ENCODE measurements around the gene PUM1. TPM values are rescaled to one million over a fixed set of nuclear protein-coding genes. Genes with fewer than 3 reads are reported as not detected.

The PUM1 gene
- total RNA-seq, 2 donors from 2014 or later, result 30.9 to 32.3 TPM

DNA sequence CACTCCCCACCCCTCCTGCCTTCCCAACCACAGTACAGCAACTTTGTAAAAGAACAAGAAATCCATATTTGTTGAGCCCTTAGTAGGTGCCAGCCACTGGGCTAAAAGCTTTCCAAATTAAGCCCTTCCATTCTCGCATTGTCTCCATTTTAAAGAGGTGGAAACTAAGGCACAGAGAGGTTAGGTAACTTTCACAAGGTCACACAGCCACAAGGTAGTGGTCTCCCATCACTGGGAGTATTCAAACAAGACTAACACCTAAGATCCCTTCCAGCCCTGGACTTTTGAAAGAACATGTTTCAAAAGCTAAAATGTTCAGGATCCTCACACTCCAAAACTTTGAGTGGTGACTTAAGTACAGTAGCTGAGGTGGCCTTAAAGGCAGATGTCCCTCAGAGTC, 160.1 kb downstream of the PUM1 start:
- Histone ChIP-seq H3K27ac (no peak overlapping the region), H3K36me3 (replicated peaks in 1 of 2; ENCODE audit: insufficient read depth in 1 of 2, low read depth in 2 of 2) (no peaks in the 10 kb centered on the region)

DNA sequence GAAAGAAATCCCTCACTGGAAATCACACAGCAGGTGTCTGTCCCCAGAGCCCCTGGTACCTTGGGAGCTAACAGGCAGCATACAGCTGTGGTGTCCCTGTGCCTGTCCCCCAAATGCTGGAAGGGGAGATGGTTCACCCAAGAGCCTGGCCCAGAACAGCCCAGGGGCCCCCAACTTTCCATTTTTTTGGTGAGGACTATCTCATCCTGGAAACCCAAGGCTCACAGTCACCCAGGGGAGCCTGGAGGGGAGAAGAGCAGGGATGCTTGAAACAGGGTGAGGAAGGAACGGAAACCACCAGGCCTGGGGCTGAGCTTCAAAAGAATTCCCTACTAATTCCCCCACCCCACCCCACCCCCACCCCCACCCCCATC, 160.6 kb downstream of the PUM1 start:
- H3K4me1 ChIP-seq, result peaks cover 27% of the 10 kb centered on the region
- no peak overlapping the region for H3K27ac ChIP-seq
- no peak for DNase-seq
- H3K36me3 ChIP-seq (replicated peaks in 1 of 2; ENCODE audit: insufficient read depth in 1 of 2, low read depth in 2 of 2), result no peaks in the 10 kb centered on the region
- no peak for ATAC-seq
- TF ChIP-seq, protein P1, sequence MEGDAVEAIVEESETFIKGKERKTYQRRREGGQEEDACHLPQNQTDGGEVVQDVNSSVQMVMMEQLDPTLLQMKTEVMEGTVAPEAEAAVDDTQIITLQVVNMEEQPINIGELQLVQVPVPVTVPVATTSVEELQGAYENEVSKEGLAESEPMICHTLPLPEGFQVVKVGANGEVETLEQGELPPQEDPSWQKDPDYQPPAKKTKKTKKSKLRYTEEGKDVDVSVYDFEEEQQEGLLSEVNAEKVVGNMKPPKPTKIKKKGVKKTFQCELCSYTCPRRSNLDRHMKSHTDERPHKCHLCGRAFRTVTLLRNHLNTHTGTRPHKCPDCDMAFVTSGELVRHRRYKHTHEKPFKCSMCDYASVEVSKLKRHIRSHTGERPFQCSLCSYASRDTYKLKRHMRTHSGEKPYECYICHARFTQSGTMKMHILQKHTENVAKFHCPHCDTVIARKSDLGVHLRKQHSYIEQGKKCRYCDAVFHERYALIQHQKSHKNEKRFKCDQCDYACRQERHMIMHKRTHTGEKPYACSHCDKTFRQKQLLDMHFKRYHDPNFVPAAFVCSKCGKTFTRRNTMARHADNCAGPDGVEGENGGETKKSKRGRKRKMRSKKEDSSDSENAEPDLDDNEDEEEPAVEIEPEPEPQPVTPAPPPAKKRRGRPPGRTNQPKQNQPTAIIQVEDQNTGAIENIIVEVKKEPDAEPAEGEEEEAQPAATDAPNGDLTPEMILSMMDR (IDR thresholded peaks at IDR 0.05), result no peak
- TF ChIP-seq POLR2A (IDR thresholded peaks at IDR 0.05), result no peak
- intact Hi-C loops (cut with DNase I), result loop anchor here (2.0 kb wide), 1 partner anchor 104 kb away; no protein-coding TSS in a partner anchor
- no peaks in the 10 kb centered on the region for H3K9me3 ChIP-seq
- no peaks in the 10 kb centered on the region for H3K27me3 ChIP-seq
- WGBS, 2 donors, result 91 to 93% methylated on average over 1 of the region's 1 CpG
- no peak overlapping the region for H3K4me3 ChIP-seq

More for the DNA sequence above, 160.1 kb downstream of the PUM1 start:
- WGBS, 2 donors, result 64 to 79% methylated on average over 1 of the region's 1 CpG
- intact Hi-C loops (cut with DNase I), result loop anchor here (2.0 kb wide), 1 partner anchor 105 kb away; no protein-coding TSS in a partner anchor
- H3K4me1 ChIP-seq, result peaks cover 27% of the 10 kb centered on the region
- no peak for ATAC-seq
- H3K4me3 ChIP-seq, result no peak overlapping the region
- no peaks in the 10 kb centered on the region for H3K9me3 ChIP-seq
- TF ChIP-seq, protein P1 (IDR thresholded peaks at IDR 0.05), result no peak
- no peak for TF ChIP-seq POLR2A (IDR thresholded peaks at IDR 0.05)
- H3K27me3 ChIP-seq, result no peaks in the 10 kb centered on the region
- DNase-seq, result no peak

DNA sequence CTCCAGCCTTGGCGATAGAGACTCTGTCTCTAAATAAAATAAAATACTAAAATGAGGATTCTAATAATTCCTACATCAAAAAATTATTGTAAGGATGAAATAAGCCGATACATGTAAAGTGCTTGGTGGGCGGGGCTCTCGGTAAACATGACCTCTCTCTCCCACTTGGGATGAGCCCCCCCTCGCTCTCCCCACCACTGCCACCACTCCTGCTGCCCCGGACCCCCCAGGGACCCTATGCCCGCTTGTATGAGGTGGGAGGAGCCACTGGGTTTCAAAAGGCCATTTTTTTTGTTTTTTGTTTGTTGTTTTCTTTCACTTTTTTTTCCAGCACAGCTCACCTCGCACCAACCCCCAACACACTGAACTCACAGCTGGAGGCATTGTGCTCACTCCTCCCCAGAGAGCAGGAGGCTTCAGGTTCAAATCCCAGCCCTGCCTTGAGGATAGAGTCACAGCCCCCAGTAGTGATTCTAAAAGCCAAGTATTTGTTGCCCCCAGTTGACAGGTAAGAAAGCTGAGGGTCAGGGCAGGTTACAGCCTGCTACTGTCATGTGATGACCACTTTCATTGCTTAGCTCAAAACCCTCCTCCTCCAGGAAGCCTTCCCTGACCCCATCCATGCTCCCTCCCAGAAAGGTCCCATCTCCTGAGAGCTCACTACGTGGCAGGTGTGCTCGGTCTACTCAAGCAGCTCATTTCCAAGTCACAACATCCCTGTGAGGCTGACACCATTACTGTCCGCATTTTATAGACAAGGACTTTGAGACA, 161.1 kb downstream of the PUM1 start:
- TF ChIP-seq, protein P1 (IDR thresholded peaks at IDR 0.05), result no peak
- no peak for TF ChIP-seq POLR2A (IDR thresholded peaks at IDR 0.05)
- 68 to 71% methylated on average over 11 of the region's 11 CpGs for WGBS, 2 donors
- H3K36me3 ChIP-seq (replicated peaks in 1 of 2; ENCODE audit: insufficient read depth in 1 of 2, low read depth in 2 of 2), result no peaks in the 10 kb centered on the region
- no peaks in the 10 kb centered on the region for H3K27me3 ChIP-seq
- no peak overlapping the region for H3K27ac ChIP-seq
- H3K4me1 ChIP-seq, result peaks cover 25% of the 10 kb centered on the region
- intact Hi-C loops (cut with DNase I), result loop anchor here (2.0 kb wide), 1 partner anchor 104 kb away; no protein-coding TSS in a partner anchor
- no peak for ATAC-seq
- no peak for DNase-seq
- H3K9me3 ChIP-seq, result no peaks in the 10 kb centered on the region
- no peak overlapping the region for H3K4me3 ChIP-seq

DNA sequence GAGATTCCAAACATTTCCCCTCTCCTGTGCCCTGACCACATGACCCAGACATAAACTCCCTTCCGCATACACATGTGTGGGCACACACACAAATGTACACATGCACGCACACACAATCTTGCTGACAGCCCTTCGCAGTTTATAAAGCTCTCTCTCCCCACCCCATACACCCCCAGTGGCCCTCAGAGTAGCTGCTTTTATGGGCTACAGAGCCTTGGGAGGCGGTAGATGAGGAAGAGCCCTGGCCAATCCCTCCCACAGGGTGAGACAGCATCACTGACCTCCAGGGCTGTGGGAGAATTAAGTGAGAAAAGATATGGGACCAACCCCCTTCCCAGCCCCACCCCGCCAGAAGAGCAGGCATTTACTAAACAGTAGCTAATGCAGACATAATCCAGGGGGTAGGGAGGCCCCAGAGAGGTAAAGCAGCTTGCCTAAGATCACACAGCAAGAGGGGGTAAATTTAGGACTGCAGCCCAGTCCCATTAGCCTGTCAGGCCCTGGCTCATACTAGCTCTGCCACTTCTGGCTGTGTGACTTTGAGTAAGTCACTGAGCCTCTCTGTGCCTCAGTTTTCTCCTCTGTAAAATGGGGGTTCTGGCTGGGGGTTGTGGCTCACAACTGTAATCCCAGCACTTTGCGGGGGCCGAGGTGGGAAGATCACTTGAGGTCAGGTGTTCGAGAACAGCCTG, 162.0 kb downstream of the PUM1 start:
- Histone ChIP-seq H3K4me1 (peaks cover 19% of the 10 kb centered on the region), H3K36me3 (replicated peaks in 1 of 2; ENCODE audit: insufficient read depth in 1 of 2, low read depth in 2 of 2) (no peaks in the 10 kb centered on the region), H3K27ac (no peak overlapping the region), H3K4me3 (no peak overlapping the region), H3K27me3 (no peaks in the 10 kb centered on the region), H3K9me3 (no peaks in the 10 kb centered on the region)
- no peak for ATAC-seq
- DNase-seq, result no peak
- WGBS, 2 donors, result 79 to 80% methylated on average over 7 to 8 of the region's 8 CpGs
- intact Hi-C loops (cut with DNase I), result loop anchor here (2.0 kb wide), 1 partner anchor 103 kb away; no protein-coding TSS in a partner anchor
- TF ChIP-seq POLR2A (IDR thresholded peaks at IDR 0.05), result no peak
- TF ChIP-seq, protein P1 (IDR thresholded peaks at IDR 0.05), result no peak
